Fibroblast of peridontal ligament (primary cell): Measurements from ENCODE around the gene UTY.
A peak's percentile ranks its signal among the peaks of the same experiment; 100 is the strongest.
"Not testable (repeated sequence)": the region's sequence is repeated elsewhere in the genome, so short reads cannot be mapped to it uniquely, and the experiment has no call there.

Experiments used
- DNase-seq: peaks from one replicate; pipeline ENCODE4 v3.0.0-alpha.2; 2010; ENCODE audit errors: extremely low read depth

The UTY gene

GRCh38 chrY:13299411-13299810 lies 180.4 kb downstream of the UTY start:
- DNase-seq, result no peak

GRCh38 chrY:13296176-13296890 lies 183.5 kb downstream of the UTY start:
- no peak for DNase-seq

DNA sequence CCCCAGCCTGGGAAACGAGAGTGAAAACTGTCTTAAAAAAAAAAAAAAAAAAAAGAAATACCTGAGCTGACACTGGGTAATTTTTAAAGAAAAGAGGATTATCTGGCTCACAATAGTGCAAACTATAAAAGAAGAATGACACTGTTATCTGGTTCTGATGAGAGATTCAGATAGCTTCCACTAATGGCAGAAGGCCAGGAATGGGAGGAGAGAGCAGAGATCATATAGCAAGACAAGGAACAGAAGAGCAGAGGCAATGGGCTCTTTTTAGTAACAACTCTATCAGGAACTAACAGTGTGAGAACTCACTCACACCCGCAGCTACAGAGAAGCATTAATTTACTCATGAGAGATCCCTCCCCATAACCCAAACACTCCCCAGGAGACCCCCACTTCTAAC lies 184.8 kb downstream of the UTY start:
- no peak for DNase-seq

GRCh38 chrY:13291199-13291598 lies 188.6 kb downstream of the UTY start:
- DNase-seq, result peak; percentile 50

- peak; percentile 42 for DNase-seq
Measured at GRCh38 chrY:13282151-13283054, 197.4 kb downstream of the UTY start.

DNA sequence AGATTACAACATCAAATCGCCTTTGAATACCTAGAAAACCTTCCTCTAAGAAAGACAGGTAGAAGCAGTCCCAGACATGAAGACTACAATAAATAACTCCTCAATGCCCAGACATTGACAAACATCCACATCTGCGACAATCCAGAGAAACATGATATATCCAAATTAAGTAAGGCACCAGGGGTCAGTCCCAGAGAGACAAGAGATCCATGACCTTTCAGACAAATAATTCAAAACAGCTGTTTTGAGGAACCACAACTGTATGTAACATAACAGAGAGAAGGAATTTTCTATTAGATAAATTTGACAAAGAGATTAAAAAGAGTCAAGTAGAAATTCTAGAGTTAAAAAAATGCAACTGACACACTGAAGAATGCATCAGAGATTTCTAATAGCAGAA lies 200.3 kb downstream of the UTY start:
- peak; percentile 43 for DNase-seq

- no peak for DNase-seq
Measured at GRCh38 chrY:13271706-13272105, 208.1 kb downstream of the UTY start.

DNA sequence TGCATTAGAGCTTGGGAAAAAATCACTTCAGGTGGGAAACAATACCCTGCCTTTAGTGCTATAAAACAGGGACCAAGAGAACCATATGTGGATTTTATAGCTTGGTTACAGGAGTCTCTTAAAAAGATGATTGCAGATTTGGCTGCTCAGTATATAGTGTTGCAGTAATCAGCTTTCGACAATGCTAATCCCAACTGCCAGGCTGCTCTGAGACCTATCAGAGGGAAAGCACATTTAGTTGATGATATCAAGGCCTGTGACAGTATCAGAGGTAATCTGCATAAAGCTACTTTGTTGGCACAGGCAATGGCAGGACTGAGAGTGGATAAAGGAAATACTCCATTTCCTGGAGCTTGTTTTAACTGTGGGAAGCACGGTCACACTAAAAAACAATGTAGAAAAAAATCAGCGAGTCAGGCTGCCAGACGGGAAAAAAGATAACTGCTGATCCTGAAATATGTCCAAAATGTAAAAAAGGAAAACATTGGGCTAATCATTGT lies 225.8 kb downstream of the UTY start:
- DNase-seq, result not testable (repeated sequence)

- DNase-seq, result no peak
Measured at GRCh38 chrY:13250421-13250820, 229.4 kb downstream of the UTY start.

- no peak for DNase-seq
Measured at GRCh38 chrY:13243716-13244115, 236.1 kb downstream of the UTY start.

GRCh38 chrY:13233901-13234300 lies 245.9 kb downstream of the UTY start:
- peak; percentile 45 for DNase-seq

GRCh38 chrY:13233118-13233517 lies 246.7 kb downstream of the UTY start:
- DNase-seq, result no peak

DNA sequence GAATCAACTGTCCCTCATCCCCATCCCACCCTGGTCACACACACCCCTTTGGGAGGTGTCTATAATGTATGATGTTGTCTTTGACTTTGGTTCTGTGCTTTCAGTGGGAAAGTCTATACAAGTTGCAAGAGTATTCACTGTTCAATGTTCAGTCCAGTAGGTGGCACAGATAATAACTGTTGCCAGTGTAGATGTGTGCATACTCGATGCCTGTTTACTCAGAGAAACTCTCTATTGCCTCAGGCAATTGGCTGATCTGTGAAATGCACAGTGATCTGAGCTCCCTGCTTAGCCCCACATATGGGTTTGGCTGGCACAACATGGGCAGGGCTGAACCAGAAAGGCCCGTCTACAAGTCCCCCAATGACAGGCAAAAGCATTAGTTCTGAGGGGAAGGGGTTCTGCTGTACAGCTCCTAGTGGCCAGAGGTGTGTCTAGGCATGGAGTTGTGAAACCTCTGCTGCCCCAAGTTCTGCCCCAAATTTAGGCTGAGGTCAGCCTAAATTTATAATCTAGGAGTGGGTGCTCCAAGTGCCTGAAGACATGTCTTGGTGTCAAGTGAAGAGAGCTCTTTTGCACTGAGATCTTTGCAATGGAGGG lies 252.4 kb downstream of the UTY start:
- DNase-seq, result peak; percentile 1

DNA sequence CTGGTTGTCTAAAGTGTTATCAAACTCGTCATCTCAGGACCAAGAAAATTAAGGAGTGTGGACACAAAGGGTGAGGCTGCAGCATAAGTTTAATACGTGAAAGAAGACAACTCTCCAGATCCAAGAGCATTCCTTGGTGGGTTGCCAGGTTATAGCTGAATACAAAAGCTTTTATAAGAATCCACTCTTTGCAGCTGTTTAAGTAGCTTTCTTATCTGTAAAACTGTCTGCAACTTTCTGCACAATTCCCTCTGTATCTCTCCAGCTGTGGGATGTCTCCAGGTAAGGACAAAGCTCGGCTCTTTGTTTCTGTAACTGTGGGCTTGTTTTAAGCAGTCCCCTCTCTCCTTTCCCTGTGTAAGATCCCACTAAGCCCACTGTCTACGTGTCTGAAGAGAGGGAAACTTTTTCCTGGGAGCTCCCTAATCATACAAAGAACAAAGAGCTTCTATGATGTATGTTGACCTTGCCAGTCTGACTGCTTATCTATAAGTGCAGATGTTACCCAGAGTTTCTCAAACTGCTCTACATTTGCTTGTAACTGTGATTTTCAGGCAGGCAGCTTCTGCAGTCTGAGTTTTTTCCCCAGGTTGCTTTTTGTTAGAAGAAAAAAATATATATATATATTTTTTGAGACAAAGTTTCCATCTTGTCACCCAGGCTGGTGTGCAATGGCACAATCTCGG lies 268.7 kb downstream of the UTY start:
- DNase-seq, result no peak

GRCh38 chrY:13205214-13205613 lies 274.6 kb downstream of the UTY start:
- DNase-seq, result no peak
